HT1080 (cell line): ENCODE measurements around the gene OGFR. TPM values are rescaled to one million over a fixed set of nuclear protein-coding genes. Genes with fewer than 3 reads are reported as not detected.

Source experiments
- DNase-seq: peaks from one replicate; pipeline ENCODE4 v3.0.0-alpha.2; 2015; ENCODE audit warnings: low read depth
- total RNA-seq: library from RNA; depleted of rRNA; stranded (reverse); fragments of >200 nt; shearing (Covaris generic); gene quantifications from 2 replicates; pipeline ENCODE4 v1.2.3, GENCODE V29; 2014

OGFR gene
- total RNA-seq, 1 experiment from 2014 or later, result 86.7 TPM

GRCh38 chr20:62782149-62782892 lies 22.3 kb upstream of the OGFR start:
- DNase-seq, result no peak

- DNase-seq, result peak; percentile 43
Measured at GRCh38 chr20:62782893-62783278, 21.7 kb upstream of the OGFR start.

GRCh38 chr20:62784497-62784896 lies 20.1 kb upstream of the OGFR start:
- no peak for DNase-seq

GRCh38 chr20:62785393-62785792 lies 19.2 kb upstream of the OGFR start:
- DNase-seq, result no peak

GRCh38 chr20:62786157-62786556 lies 18.5 kb upstream of the OGFR start:
- no peak for DNase-seq

- DNase-seq, result no peak
Measured at GRCh38 chr20:62787321-62787720, 17.3 kb upstream of the OGFR start.

GRCh38 chr20:62787866-62788265 lies 16.8 kb upstream of the OGFR start:
- no peak for DNase-seq

- no peak for DNase-seq
Measured at GRCh38 chr20:62788607-62789006, 16.0 kb upstream of the OGFR start.

GRCh38 chr20:62790075-62790474 lies 14.6 kb upstream of the OGFR start:
- no peak for DNase-seq

GRCh38 chr20:62791301-62792181 lies 13.1 kb upstream of the OGFR start:
- peak; percentile 91 for DNase-seq

GRCh38 chr20:62792182-62792939 lies 12.3 kb upstream of the OGFR start:
- DNase-seq, result peak; percentile 83

- DNase-seq, result no peak
Measured at GRCh38 chr20:62792940-62793756, 11.5 kb upstream of the OGFR start.

GRCh38 chr20:62793757-62794006 lies 11.0 kb upstream of the OGFR start:
- no peak for DNase-seq

GRCh38 chr20:62794007-62794724 lies 10.5 kb upstream of the OGFR start:
- peak; percentile 89 for DNase-seq

GRCh38 chr20:62795023-62795761 lies 9.4 kb upstream of the OGFR start:
- DNase-seq, result peak; percentile 63

- no peak for DNase-seq
Measured at GRCh38 chr20:62796699-62797491, 7.7 kb upstream of the OGFR start.

- DNase-seq, result no peak
Measured at GRCh38 chr20:62797671-62798532, 6.7 kb upstream of the OGFR start.

GRCh38 chr20:62799036-62799435 lies 5.6 kb upstream of the OGFR start:
- DNase-seq, result no peak
